GM19452 (cell line): Measurements from ENCODE around the gene GSTO1.

Source experiments
- ATAC-seq: cut with Tn5 transposase; IDR thresholded peaks from one replicate; pipeline ENCODE4 v1.9.1; 2021; ENCODE audit not compliant: unreplicated experiment

Gene GSTO1

GRCh38 chr10:104303594-104304355 lies 49.1 kb downstream of the GSTO1 start:
- no peak for ATAC-seq

DNA sequence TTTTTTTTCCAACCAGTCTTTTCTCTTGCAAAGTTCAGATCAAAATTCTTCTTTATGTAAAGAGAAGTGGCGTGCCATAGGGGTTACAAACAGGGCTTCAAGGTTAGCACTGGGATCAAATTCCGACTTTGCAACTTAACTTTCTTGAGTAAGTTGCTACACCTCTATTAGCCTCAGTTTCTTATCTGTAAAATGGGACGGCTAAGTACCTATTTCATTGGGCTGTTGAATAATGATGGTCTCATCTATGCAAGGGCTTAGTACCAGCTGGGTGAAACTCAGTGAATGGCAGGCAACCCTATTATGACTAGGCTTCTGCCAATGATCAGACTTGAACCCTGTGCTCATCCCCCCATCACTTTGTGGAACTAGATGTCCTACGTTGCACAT lies 49.7 kb downstream of the GSTO1 start:
- no peak for ATAC-seq

- no peak for ATAC-seq
Observed at GRCh38 chr10:104304927-104305326, 50.2 kb downstream of the GSTO1 start.

GRCh38 chr10:104306897-104307296 lies 52.2 kb downstream of the GSTO1 start:
- ATAC-seq: no peak

DNA sequence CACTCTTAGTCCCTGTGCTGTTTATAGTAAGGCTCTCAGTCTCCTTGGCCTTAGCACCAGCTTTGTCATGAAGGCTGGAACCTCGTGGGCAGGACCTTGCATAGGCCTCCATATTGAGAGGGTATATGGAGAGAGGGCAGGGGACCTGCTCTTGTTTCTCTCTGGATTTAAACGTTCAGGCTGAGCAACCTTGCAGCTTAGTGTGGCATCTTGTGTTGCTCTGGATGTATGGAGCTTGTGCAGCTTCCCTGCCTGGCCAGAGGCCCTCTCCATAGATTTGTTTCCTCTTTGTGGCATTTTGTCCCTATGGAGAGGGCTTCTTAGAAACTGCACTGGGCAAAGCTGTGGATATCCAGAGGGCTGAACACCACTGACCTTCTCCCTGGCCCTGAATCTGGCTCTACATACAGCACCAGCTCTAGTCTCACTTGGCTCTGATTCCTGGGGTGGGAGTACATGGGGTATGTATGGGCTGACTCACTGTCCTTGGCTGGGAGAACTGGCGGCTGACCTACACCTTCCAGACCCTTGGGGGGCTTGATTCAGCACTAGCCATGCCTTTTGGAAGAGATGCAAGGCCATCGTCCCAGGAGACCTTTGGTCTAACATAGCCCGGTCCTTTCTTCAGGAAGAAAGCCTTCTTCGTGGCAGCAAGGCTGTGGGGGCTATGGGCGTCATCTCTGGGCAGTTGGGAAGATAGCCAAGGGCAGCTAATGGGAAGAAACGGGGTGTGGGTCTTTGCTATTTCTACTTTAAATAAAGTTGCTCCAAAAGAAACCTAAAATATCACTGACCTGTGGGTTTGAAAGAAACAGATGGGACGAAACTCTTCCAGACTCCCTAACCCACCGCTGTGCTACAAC lies 53.1 kb downstream of the GSTO1 start:
- ATAC-seq: no peak

- ATAC-seq: peak; percentile 64
Observed at GRCh38 chr10:104308439-104308903, 53.8 kb downstream of the GSTO1 start.

- ATAC-seq: no peak
Observed at GRCh38 chr10:104309980-104310978, 55.6 kb downstream of the GSTO1 start.

- ATAC-seq: no peak
Observed at GRCh38 chr10:104311184-104311720, 56.6 kb downstream of the GSTO1 start.

GRCh38 chr10:104314591-104315485 lies 60.1 kb downstream of the GSTO1 start:
- no peak for ATAC-seq

DNA sequence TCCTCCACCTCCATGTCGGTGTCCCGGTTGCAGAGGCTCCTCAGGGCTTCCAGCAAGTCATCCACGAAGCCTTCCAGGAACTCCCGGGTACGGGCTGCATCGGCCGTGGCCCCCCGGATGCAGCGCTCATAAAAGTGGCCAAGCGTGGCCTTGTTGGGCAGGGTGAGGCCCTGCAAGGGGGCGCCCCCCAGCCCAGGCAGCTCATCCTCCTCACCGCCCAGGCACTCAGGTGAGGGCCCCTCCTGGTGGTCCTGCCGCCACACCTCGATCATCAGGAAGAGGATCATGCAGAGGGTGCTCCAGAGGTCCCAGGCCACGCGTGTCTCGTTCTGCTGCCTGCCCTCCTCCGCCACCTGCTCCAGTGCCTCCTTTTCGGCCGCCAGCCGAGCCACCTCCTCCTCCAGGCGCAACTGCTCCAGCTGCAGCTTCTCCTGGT lies 60.8 kb downstream of the GSTO1 start:
- ATAC-seq: no peak

- no peak for ATAC-seq
Observed at GRCh38 chr10:104316321-104317099, 61.8 kb downstream of the GSTO1 start.
